ENCODE results near the gene FTSJ1. TPM values are rescaled to one million over a fixed set of nuclear protein-coding genes. Genes with fewer than 3 reads are reported as not detected.

Gene FTSJ1
- total RNA-seq, 1 experiment from 2014 or later = 53.9 TPM

- no peaks in the 10 kb centered on the region for H3K9me3 Mint-ChIP-seq
- H3K4me3 Mint-ChIP-seq = no peak overlapping the region
- no peak for DNase-seq (ENCODE audit: low spot score)
- ChIA-PET CTCF (interaction anchor here (0.7 to 1.2 kb wide), 2 partner anchors 22 to 36 kb away, joined by 4 to 5 read pairs; no protein-coding TSS in a partner anchor), POLR2A (interaction anchor here (0.6 kb wide), 1 partner anchor 102 kb away, joined by 3 read pairs; the partner anchor contains the start of gene RBM3)
- no peak for ATAC-seq
- H3K36me3 Mint-ChIP-seq = no peaks in the 10 kb centered on the region
- H3K27ac Mint-ChIP-seq = no peak overlapping the region
- no peaks in the 10 kb centered on the region for H3K27me3 Mint-ChIP-seq (ENCODE audit: low read depth)
- TF ChIP-seq E2F5 (CRISPR knock-in tag; IDR thresholded peaks at IDR 0.05) (no peak), ATF1 (CRISPR knock-in tag; IDR thresholded peaks at IDR 0.05) (no peak), ZNF396 (CRISPR knock-in tag; IDR thresholded peaks at IDR 0.05; ENCODE audit: borderline replicate concordance) (no peak), NFATC4 (CRISPR knock-in tag; IDR thresholded peaks at IDR 0.05) (no peak), AFF4 (CRISPR knock-in tag; IDR thresholded peaks at IDR 0.05; ENCODE audit: borderline replicate concordance) (no peak), ATF2 (CRISPR knock-in tag; IDR thresholded peaks at IDR 0.05; ENCODE audit: borderline replicate concordance, low read depth) (no peak), NFYB (CRISPR knock-in tag; conservative IDR thresholded peaks at IDR 0.05; ENCODE audit: low read depth) (no peak), ZSCAN18 (CRISPR knock-in tag; IDR thresholded peaks at IDR 0.05) (no peak), ZNF121 (CRISPR knock-in tag; IDR thresholded peaks at IDR 0.05) (no peak), ZNF671 (CRISPR knock-in tag; IDR thresholded peaks at IDR 0.05) (no peak), GTF2I (CRISPR knock-in tag; conservative IDR thresholded peaks at IDR 0.05) (no peak), MYBL2 (CRISPR knock-in tag; IDR thresholded peaks at IDR 0.05) (no peak)
- peaks cover 48% of the 10 kb centered on the region for H3K4me1 Mint-ChIP-seq
These were observed 3.8 kb upstream of the FTSJ1 start for GRCh38 chrX:48472225-48472624.

GRCh38 chrX:48472851-48473703 is 2.9 kb upstream of the FTSJ1 start:
- Mint-ChIP-seq H3K36me3 (no peaks in the 10 kb centered on the region), H3K27ac (0 out of 2 replicates have a peak overlapping the region, but pooled peaks have one; percentile 49), H3K9me3 (no peaks in the 10 kb centered on the region), H3K4me1 (peaks cover 45% of the 10 kb centered on the region), H3K27me3 (ENCODE audit: low read depth) (no peaks in the 10 kb centered on the region), H3K4me3 (peak overlapping the region; percentile 35)
- POLR2A ChIA-PET = interaction anchor here (0.6 kb wide), 1 partner anchor 101 kb away, joined by 3 read pairs; the partner anchor contains the start of gene RBM3
- CTCF ChIA-PET = interaction anchor here (1.2 kb wide), 2 partner anchors 21 kb away, joined by 5 to 10 read pairs; no protein-coding TSS in a partner anchor
- no peak for DNase-seq (ENCODE audit: low spot score)
- ATAC-seq = peak; percentile 7; the same call in 1 of the 2 replicates
- TF ChIP-seq ATF2 (CRISPR knock-in tag; IDR thresholded peaks at IDR 0.05; ENCODE audit: borderline replicate concordance, low read depth) (no peak), TP53 (CRISPR knock-in tag; IDR thresholded peaks at IDR 0.05) (no peak), NR2C2 (CRISPR knock-in tag; IDR thresholded peaks at IDR 0.05) (no peak), IRF1 (CRISPR knock-in tag; IDR thresholded peaks at IDR 0.05) (no peak), CTCF (IDR thresholded peaks at IDR 0.05) (no peak)

Measured in WTC11 (cell line).